Activated naive CD4-positive, alpha-beta T cell treated with anti-CD3 and anti-CD28 coated beads, Interleukin-2, amount 50 U/mL, for 16 hours (primary cell): Measurements from ENCODE around the gene OSBPL6.

Experiments
- DNase-seq: peaks from one replicate; pipeline ENCODE4 v3.0.0-alpha.2; 2020

OSBPL6 gene

DNA sequence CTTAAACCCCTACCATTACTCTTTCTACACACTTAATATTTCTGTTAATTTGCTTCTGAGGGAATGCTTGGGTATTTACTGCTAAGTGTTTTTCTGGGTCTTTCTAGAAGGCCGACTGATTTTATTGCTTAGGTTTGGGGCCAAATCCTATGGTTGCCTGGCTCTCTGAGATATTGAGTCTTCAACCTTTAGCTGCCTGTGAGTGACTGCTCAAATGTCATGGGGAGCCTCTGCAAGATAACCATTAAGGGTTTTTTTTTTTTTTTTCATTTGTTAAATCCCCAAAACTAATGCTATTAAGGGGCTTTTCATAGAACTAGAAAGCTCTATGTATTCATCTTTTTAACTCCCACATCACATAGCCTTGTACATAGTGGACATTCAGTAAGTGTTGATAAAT lies 5.0 kb downstream of the OSBPL6 start:
- DNase-seq, result no peak

DNA sequence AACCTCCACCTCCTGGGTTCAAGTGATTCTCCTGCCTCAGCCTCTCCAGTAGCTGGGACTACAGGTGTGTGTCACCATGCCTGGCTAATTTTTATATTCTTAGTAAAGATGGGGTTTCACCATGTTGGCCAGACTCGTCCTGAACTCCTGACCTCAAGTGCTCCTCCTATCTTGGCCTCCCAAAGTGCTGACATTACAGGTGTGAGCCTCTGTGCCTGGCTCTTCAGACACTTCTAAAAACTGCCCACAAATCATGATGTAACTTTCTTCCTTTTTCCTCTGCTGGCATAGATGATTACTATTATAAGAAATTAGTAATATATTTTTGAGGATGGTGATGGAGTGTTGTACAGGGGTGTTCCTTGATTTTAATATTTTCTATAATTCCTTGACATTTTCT lies 6.0 kb downstream of the OSBPL6 start:
- no peak for DNase-seq

DNA sequence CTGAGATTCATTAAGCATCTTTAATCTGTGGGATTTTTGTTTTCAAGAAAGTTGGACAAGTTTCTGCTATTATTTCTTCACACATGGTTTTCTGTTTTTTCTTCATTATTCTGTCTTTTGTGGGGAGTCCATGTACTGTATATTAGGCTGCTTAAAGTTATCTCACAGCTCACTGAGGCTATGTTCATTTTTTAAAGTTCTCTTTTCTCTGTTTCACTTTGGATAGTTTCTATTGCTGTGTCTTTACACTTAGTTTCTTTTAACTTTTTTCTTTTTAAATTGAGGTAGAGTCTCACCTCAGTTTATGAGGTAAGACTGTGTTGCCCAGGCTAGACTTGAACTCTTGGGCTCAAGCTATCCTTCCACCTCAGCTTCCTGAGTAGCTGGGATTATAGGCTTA lies 8.6 kb downstream of the OSBPL6 start:
- no peak for DNase-seq

DNA sequence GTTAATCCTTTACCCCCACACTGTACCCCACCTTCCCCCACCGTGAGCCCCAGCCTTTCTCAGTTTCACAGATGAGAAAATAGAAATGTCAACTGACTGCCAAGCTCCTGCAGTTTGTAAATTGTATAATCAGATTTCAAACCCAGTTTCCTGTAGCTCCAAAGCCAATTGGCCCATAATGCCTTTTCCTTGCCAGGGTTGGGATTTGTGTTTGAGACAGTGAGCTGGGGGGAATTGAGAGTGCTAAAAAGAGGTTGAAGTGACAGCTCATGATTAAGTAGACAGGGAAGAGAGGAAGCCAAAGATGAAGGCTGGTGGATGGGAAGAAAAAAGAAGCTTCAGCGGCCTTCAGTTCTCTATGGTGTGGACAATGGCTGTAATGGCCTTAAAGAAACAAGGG lies 10.7 kb downstream of the OSBPL6 start:
- no peak for DNase-seq

DNA sequence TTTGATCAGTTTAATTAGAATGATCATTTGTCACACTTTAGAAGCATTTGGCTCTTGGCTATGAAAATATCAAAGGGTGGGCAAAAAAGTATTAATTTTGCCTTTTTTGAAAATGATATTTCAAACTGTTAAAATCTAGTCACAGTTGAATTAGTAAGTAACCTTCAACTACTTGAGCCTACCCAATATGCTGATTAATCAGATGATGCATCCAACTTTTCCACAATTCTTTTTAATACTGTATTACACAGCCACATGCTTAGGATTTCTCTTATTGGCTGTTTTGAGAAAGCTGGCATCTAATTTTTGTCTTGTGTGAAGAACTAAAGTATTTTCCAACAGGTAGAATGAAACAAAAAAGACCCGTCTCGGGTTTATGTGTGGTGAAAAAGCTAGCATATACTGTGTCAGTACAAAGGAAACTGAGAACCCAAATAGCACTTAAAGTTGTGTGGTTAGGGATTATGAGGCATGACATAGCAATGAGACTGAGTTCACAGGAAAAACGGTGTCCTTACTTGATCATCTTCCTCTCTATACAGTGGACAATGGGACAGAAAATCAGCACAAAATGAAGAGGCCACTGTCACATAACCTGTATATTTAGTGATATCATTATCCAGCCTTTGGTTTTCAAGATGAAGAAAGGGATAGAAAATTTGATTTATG lies 11.7 kb downstream of the OSBPL6 start:
- DNase-seq, result no peak

DNA sequence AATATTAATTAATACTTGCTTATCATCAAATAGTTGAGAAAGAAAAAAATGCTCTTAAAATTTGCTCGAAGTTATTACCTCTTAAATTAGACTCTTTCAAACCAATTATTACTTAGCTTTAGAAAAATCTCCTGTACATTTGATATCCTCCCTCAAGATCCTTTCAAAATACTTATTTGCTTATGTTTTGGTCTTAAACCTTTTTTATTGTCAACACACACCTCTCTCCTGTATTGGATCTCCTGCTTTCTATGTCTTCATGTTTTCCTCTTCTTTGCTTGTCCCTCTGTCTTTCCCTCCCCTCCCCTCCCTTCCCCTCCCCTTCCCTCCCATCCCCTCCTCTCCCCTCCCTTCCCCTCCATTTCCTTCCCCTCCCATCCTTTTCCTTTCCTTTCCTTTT lies 14.0 kb downstream of the OSBPL6 start:
- DNase-seq, result no peak

DNA sequence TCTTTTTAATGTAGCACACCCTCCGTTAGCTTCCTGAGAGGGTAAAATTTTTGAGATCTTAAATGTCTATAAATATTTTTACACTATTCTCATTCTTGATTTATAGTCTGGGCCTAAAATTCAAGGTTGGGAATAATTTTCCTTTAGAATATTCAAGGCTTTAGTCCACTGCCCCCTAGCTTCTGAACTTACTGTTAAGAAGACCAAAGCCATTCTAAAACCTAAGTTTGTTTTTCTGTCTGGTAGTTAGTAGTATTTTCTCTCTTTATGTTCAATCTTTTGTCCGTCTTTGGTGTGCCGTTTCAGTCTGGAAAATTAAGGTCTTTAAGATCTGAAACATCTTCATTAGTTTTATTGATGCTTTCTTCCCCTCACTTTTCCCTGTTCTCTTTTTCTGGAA lies 14.5 kb downstream of the OSBPL6 start:
- no peak for DNase-seq

DNA sequence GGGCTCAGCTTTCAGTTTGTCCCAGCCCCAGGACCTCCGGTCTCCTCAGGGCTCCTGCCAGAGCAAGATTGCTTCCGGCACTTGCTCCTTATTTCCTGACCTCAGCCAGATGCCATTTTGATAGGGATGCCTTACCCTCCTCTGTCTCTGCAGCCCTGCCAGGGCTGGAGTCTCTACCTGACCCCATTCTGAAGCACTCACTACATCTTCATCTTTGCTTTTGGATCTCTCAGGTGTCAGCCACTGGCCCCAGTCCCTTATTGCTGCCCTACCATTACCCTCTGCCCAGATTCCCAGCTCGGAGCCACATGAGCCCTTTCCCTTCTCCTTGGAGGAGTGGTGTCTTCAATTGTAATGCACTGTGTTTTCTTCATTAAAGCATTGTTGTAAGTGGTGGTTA lies 17.1 kb downstream of the OSBPL6 start:
- DNase-seq, result no peak

DNA sequence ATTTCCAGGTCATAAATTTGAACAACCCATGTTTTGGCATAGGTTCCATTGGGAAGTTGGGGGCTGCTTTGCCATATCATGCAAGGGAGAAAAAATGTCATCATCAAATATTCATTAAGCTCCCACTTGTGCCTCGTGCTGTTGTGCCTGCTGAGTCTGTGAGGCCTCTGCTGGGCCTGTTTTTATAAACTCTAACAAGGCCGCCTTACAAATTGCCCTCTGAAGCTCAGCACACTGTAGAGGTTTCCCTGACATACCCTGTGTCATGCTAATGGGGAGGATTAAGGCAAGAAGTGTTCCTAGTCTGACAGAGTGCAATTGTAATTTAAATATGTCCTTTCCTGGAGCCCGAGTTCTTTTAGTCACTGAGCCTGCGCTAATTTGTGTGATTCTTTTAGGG lies 17.6 kb downstream of the OSBPL6 start:
- no peak for DNase-seq

DNA sequence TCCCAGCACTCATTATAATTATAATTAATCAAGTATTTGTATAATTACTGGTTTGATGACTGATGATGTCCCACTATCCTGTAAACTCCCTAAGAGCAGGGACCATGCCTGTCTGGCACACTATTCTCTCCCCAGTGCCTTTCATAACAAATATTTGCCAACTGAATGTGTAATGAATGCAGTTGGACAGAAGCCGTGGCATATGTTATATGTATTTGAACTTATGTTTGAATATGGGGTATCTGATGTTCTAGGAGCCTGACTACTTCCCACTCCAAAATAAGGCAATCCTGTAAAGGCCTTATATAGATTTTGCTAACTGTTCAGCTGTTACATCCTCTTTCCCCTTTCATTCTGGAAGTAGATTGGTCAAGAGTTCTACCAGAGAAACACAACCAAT lies 19.7 kb downstream of the OSBPL6 start:
- no peak for DNase-seq

DNA sequence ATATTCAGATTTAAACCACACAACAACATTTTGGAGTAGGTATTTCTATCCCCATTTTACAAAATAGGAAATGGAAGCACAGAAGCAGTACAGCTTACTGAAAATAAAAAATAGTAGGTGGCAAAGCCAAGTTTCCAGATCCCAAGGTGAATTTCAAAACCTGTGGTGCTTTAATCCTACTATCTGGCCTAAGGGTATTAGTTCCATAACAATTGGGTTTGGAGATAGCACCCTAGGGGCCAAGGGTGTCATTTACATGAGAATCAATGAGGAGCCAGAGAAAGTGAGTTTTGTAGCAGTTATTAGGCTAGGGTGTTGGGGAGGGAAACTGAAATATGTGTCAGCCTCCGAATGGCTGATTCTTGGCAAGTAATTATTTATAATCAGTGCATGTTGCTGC lies 24.9 kb downstream of the OSBPL6 start:
- no peak for DNase-seq

DNA sequence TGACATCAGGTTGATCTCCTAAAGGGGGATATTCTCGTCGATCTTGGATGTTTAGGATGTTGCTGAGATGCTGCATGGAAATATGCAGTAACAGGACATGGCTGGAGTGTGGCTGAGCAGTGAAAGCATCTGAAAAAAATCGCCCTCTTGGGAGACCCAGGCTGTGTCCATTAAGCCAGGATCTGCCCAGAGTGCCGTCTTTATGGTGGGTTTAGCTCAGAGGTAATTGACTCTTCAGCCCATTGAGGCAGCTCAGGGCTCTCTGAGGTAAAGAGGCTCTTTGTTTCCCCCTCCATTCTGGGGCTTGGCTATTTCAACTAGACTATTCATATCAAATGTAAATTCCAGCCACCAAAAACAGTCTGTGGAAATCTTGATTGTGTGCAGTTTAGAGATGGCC lies 26.5 kb downstream of the OSBPL6 start:
- no peak for DNase-seq

DNA sequence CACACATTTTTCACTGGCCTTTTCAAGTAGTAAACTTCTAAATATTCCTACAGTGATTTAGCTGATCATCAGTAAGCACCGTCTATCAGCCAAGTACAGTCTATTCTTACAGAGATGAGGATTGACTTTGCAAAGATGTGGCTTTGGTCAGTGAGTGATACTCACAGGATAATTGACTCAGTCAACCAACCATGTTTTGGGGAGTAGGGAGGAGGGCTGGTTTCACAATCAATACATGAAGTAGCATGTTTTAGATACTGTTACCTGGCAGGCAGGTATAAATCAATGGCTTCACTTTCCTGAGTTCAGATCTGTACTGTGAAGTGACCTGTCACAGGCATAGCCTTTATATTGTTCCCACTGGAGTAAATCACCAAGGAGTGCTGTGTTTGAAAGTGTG lies 27.2 kb downstream of the OSBPL6 start:
- DNase-seq, result no peak

DNA sequence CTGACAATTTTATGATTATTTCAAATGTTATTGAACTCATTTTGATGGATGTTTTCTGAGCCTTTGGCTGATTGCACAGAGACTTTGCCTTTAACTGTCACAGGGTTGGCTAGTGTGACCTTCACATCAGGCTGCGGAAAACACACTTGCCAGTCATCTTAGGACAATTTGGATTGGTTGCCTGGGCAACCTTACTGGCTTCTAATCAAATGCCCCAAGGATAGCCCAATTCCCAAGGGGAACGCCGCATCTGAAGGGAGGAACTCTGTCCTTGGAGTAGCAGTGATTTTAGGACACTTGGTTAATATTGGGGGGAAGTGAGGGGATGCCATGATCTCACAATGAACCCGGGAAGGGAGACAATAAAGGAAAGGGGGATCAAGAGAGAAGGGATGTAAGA lies 29.5 kb downstream of the OSBPL6 start:
- no peak for DNase-seq

DNA sequence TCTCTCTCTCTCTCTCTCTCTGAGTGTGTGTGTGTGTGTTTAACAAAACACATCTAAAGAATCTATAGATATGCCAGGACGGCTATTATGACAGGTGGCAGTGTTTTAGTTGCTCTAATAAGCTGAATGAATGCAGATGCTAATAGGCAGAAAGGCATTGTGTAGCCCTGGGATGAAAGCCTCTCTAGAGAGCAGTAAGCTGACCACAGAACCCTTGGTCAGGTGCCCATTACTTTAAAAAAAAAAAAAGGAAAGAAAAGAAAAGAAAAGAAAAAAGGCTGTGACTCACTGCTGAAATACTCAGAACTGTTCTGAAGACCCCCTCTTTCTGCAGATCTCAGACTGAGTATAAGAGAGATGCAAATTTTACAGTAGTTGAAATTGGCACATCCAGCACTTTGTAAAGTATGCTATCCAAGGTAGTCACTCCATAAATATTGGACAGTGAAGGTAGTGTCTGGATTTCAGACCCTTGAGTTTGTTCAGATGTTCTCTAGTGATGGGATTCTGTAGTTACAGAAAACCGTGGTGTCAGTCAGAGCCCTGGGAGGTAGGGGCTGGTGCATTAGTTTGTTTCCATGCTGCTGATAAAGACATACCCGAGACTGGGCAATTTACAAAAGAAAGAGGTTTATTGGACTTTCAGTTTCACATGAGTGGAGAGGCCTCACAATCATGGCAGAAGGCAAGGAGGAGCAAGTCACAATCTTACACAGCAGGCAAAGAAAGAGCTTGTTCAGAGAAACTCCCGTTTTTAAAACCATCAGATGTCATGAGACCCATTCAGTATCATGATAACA lies 30.9 kb downstream of the OSBPL6 start:
- no peak for DNase-seq

DNA sequence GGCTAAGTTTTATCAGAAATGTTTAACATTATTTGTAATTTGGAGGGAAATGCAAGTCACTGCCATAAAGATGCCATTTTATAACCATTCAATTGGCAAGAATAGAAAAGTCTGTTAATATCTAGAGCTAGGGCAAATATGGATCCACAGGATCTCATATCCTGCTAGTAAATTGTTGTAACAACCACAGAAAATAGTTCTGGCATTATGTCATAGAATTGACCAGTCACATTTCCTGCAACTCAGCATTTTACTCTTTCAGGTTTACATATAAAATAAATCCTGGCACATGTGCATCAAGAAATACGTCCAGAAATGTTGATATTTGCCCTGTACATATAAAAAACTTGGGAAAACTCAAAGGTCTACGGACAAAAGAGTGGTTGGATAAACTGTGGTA lies 32.9 kb downstream of the OSBPL6 start:
- DNase-seq, result no peak

DNA sequence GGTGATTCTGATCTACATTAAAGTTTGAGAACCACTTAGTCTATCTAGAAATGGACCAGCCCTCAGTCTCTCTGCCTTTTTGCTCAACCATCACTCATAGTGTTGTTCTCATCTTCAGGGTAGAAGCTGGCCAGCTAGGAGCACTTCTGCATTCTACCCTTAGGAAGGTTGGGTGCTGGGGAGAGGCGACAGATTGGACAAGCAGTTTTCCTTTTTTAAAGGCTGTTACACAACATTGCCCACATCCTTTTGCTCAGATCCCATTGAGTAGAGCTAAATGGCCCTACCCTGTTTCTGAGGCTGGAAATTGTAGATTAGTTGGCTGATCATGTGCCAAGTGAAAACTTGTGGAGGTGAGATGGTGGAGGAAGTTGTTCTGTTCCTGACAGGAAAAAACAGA lies 35.6 kb downstream of the OSBPL6 start:
- no peak for DNase-seq

DNA sequence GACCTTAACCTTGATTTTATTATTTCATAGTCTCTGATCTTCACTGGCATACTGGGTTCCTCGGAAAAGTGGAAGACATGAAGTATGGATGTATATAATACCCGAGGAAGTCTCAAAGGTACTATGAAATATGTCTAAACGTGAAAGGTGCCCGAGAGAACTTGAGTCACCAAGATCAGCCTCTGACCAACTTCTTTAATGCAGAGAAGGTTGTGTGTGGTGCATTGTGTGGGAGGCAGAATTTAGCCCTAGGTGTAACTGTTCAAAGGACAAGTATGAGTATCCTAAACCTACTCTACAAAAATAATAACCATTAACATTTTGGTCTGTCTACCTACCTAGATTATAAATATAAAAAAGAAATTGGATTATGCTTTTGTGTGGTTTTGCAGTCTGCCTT lies 36.1 kb downstream of the OSBPL6 start:
- no peak for DNase-seq

DNA sequence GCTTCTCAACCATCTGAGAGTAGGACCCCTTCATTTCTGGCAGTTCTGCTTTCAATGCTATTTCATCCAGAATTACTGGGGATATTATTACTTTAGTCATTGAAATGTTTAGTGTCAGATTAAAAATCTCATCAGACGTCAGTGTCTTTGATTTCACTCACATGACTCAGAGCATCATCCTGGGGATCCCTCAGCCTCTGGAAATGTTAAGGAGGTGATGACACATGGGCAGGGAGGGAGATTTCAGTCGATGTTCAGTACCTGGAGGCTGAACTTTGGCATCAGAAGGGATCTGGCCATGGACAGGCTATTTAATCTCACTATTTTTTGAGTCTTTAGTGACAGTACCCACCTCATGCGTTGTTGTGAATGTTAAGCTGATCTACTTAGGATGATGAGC lies 39.1 kb downstream of the OSBPL6 start:
- DNase-seq, result no peak

DNA sequence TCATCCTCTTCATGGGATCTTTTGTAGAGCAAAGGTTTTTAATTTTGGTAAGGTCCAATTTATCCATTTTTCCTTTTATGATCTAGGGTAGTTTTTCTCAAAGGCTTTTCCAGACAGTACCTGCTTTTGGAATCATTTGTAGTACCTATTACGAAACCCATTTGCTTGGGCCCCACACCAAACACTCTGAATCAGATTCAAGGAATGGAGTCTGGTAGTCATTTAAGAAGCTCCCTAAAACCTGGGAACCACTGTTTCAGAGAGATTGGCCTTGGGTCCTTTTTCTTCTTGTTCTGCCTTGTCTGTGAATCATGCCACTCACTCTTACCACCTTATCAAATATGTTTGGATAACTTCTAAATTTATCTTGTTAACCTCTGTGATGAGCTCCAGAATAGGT lies 40.3 kb downstream of the OSBPL6 start:
- DNase-seq, result no peak

DNA sequence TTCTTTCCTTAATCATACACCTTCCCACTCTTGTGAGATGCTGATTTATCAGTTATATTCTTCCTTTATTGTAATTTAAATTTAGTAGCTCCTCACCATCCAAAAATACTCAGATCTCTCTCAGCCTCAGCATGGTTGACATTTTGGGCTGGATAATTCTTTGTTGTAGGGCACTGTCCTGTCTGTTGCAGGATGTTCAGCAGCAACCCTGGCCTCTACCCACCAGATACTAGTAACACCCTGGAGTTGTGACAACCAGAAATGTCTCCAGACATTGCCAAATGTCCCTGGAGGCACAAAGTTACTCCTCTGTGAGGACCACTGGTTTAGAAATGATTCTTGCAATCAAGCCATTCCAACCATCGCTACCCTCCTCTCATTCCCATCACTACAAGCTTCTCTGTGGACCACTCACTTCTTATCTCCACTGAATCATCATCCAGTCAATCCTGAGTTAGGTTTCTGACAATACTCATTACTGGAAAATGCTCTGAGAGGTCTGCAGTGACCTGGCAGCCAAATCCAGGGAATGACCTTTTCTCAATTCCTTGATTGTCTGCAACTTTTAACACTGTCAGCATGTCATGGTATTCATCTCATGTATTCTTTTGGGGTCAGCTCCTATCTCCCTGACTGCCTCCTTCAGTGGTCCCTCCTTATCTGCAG lies 43.3 kb downstream of the OSBPL6 start:
- DNase-seq, result no peak

DNA sequence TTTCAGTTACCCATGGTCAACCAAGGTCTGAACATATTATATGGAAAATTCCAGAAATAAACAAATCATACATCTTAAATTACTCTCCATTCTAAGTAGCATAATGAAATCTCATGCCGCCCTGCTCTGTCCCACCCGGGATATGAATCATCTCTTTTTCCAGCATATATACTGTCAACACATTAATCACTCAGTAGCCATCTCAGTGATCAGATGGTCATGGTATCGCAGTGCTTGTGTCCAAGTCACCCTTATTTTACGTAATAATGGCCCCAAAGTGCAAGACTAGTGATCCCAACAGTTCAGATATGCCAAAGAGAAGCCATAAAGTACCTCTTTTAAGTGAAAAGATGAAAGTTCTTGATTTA lies 43.8 kb downstream of the OSBPL6 start:
- DNase-seq, result no peak

DNA sequence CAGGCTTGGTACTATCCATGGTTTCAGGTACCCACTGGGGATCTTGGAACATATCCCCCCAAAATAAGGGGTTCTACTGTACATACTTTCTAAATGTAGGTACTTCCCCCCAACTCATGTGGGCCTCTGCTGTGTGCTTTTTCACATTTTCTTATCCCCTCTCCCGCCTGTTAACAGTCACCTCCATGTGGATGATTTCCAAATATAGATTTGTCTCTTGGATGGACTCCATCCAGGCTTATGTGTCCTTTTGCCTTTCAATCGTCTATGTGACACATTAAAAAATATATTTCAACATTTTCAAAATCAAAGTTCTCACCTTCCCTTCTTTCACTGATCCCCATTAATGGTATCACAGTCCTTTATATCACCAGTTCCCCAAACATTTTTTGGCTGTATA lies 44.4 kb downstream of the OSBPL6 start:
- DNase-seq, result no peak

DNA sequence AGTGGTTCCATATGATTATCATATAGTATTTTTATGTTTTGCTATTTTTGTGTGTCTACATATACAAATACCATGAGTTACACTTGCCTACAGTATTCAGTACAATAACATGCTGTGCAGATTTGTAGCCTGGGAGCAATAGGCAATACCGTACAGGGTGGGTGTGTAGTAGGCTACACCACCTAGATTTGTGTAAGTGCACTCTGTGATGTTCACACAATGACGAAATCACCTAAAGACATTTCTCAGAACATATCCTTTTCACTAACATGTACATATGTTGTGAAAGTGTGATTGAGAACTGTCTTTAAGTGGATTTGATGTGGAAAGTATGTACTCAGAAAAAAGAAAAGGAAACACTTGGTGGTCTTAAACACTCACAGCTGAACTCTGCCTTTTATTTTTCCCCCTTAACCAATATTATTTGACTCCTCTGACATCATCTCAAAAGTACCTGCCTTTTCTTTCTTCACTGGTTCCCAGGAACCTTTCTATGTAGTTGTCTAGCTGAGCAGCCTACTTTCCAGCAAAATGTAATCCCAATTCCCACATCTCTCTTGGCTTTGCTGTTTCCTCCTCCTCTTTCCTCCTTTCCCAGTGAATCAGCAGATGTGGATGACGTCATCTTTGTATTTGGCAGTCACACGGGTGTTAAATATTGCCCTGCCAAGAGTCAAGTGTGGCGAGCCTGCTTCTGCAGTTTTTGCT lies 47.7 kb downstream of the OSBPL6 start:
- no peak for DNase-seq
